ENCODE data around the gene PSMD1.

DNA sequence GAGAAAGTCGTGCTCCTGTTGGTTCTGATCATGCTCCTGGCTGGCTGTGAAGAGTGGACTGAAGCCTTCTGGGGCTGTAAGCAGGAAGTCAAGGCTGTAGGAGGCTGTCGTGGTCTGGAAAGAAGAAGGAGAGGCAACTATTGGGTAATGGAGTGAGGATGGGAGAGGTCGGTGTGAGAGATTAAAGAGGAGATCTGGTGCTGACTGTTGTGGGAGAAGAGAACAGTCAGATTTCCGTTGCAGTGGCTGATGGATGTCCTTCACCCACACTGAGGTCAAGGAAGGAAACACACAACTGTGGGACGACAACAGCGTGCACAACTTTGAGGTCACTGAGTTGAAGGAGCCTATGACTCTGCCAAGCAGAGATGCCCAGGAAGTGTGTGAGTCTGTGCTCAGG, 2.8 kb upstream of the PSMD1 start:
- TF ChIP-seq, protein P1, sequence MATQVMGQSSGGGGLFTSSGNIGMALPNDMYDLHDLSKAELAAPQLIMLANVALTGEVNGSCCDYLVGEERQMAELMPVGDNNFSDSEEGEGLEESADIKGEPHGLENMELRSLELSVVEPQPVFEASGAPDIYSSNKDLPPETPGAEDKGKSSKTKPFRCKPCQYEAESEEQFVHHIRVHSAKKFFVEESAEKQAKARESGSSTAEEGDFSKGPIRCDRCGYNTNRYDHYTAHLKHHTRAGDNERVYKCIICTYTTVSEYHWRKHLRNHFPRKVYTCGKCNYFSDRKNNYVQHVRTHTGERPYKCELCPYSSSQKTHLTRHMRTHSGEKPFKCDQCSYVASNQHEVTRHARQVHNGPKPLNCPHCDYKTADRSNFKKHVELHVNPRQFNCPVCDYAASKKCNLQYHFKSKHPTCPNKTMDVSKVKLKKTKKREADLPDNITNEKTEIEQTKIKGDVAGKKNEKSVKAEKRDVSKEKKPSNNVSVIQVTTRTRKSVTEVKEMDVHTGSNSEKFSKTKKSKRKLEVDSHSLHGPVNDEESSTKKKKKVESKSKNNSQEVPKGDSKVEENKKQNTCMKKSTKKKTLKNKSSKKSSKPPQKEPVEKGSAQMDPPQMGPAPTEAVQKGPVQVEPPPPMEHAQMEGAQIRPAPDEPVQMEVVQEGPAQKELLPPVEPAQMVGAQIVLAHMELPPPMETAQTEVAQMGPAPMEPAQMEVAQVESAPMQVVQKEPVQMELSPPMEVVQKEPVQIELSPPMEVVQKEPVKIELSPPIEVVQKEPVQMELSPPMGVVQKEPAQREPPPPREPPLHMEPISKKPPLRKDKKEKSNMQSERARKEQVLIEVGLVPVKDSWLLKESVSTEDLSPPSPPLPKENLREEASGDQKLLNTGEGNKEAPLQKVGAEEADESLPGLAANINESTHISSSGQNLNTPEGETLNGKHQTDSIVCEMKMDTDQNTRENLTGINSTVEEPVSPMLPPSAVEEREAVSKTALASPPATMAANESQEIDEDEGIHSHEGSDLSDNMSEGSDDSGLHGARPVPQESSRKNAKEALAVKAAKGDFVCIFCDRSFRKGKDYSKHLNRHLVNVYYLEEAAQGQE (IDR thresholded peaks at IDR 0.05; ENCODE audit: borderline replicate concordance): no peak
- TF ChIP-seq, protein P2, sequence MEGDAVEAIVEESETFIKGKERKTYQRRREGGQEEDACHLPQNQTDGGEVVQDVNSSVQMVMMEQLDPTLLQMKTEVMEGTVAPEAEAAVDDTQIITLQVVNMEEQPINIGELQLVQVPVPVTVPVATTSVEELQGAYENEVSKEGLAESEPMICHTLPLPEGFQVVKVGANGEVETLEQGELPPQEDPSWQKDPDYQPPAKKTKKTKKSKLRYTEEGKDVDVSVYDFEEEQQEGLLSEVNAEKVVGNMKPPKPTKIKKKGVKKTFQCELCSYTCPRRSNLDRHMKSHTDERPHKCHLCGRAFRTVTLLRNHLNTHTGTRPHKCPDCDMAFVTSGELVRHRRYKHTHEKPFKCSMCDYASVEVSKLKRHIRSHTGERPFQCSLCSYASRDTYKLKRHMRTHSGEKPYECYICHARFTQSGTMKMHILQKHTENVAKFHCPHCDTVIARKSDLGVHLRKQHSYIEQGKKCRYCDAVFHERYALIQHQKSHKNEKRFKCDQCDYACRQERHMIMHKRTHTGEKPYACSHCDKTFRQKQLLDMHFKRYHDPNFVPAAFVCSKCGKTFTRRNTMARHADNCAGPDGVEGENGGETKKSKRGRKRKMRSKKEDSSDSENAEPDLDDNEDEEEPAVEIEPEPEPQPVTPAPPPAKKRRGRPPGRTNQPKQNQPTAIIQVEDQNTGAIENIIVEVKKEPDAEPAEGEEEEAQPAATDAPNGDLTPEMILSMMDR (IDR thresholded peaks at IDR 0.05; ENCODE audit: poor library complexity, severe bottlenecking): no peak
- no peak for TF ChIP-seq EZH2 (IDR thresholded peaks at IDR 0.05; ENCODE audit: borderline replicate concordance, insufficient read depth, low read length, poor library complexity, severe bottlenecking)
- TF ChIP-seq EP300 (conservative IDR thresholded peaks at IDR 0.05; ENCODE audit: poor library complexity, severe bottlenecking): no peak
- no peak for TF ChIP-seq POLR2AphosphoS5 (IDR thresholded peaks at IDR 0.05)
- TF ChIP-seq TAF1 (IDR thresholded peaks at IDR 0.05; ENCODE audit: low read depth): no peak
- TF ChIP-seq RAD21 (conservative IDR thresholded peaks at IDR 0.05): no peak
- no peak for TF ChIP-seq SMC3 (conservative IDR thresholded peaks at IDR 0.05; ENCODE audit: poor library complexity)
- no peak for TF ChIP-seq MXI1 (conservative IDR thresholded peaks at IDR 0.05; ENCODE audit: poor library complexity, severe bottlenecking)
